Measurements from ENCODE around the gene DEFB128. TPM values are rescaled to one million over a fixed set of nuclear protein-coding genes. Genes with fewer than 3 reads are reported as not detected.

DEFB128 gene
- total RNA-seq, 1 donor from 2014 or later, result not detected

GRCh38 chr20:157154-157553, 32.4 kb downstream of the DEFB128 start, which contains the start of gene DEFB127:
Gene DEFB127, plus strand, starts transcription at chr20:157454. Its CDS starts 91 bp downstream, at chr20:157545.
- no peak for DNase-seq (ENCODE audit: low read depth in 2 of 2)

DNA sequence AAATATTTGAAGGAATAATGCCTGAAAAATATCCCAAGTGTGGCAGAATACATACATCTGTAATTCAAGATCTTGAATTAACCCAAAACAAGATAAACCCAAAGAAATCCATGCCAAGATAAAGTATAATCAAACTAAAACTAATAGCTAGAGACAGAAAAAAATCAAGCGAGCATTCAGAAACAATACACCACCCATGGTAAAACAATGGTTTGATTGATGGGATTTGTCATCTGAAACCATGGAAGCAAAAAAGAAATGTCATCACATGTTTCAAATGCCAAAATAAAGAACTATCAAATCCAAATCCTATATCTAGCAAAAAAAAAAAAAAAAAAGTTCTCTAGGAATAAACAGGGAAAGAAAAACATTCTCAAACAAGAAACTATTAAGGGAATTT, 37.4 kb downstream of the DEFB128 start:
- DNase-seq (ENCODE audit: low read depth in 2 of 2), result no peak

GRCh38 chr20:145877-146276, 43.6 kb downstream of the DEFB128 start:
- no peak for DNase-seq (ENCODE audit: low read depth in 2 of 2)

DNA sequence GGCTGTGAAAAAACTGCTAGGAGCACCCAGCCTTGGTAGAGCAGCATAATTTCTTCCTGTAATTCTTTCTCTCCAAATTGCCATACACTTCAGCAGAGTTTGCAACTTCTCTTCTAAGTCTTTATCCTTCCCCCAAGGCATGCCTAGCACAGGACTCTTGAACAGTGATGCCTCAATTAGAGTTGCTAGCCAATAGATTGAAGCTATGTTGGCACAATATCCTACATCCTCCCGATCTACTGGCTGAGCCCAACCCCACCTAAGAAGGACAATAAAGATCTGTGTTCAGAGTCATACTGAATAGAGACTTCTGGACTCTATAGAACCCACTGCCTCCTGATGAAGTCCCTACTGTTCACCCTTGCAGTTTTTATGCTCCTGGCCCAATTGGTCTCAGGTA, 47.2 kb downstream of the DEFB128 start, which contains the start of gene DEFB126:
Gene DEFB126, plus strand, starts transcription at position 301 of the 400 bp plus-strand sequence. Its CDS starts 39 bp downstream, at position 340.
- no peak for DNase-seq (ENCODE audit: low read depth in 2 of 2)

Other genes starting within 250 kb of the DEFB128 start
- gene DEFB125, start 102.0 kb downstream of the DEFB128 start, total RNA-seq, result not detected in 2 replicates
- not detected in 2 replicates for gene DEFB126, start 47.1 kb downstream of the DEFB128 start, total RNA-seq
- gene DEFB127, start 32.3 kb downstream of the DEFB128 start, total RNA-seq, result not detected in 2 replicates
- not detected in 2 replicates for gene DEFB129, start 37.5 kb upstream of the DEFB128 start, total RNA-seq
- gene DEFB132, start 68.0 kb upstream of the DEFB128 start, total RNA-seq, result not detected in 2 replicates
- 1.4 and 2.4 TPM in 2 replicates for gene C20orf96, start 101.0 kb upstream of the DEFB128 start, total RNA-seq
- 12.9 and 19.0 TPM in 2 replicates for gene ZCCHC3, start 107.9 kb upstream of the DEFB128 start, total RNA-seq
- 2.2 and 2.8 TPM in 2 replicates for gene SOX12, start 135.8 kb upstream of the DEFB128 start, total RNA-seq
- 9.7 and 9.8 TPM in 2 replicates for gene NRSN2, start 157.4 kb upstream of the DEFB128 start, total RNA-seq
- gene TRIB3, start 191.0 kb upstream of the DEFB128 start, total RNA-seq, result 26.6 and 36.1 TPM in 2 replicates
- gene RBCK1, start 218.6 kb upstream of the DEFB128 start, total RNA-seq, result 46.4 and 76.6 TPM in 2 replicates